ENCODE results near the gene C19orf53. TPM values are rescaled to one million over a fixed set of nuclear protein-coding genes. Genes with fewer than 3 reads are reported as not detected.

C19orf53 gene
- total and polyA plus RNA-seq, 9 of the 15 experiments (the other 6 are each of a cell fraction or from before 2014, with no cell fraction given): 98.5 to 441 (median 164) TPM

GRCh38 chr19:13748169-13748828 is 26.0 kb upstream of the C19orf53 start (continued):
- no peak for TF ChIP-seq ZBTB11 (CRISPR knock-in tag; IDR thresholded peaks at IDR 0.05)
- TF ChIP-seq TCF3 (CRISPR knock-in tag; IDR thresholded peaks at IDR 0.05): no peak
- peak; percentile 32 for TF ChIP-seq ZBTB40 (IDR thresholded peaks at IDR 0.05)
- no peak for TF ChIP-seq ZBTB40 (CRISPR knock-in tag; IDR thresholded peaks at IDR 0.05)
- no peak for TF ChIP-seq FOXJ2 (tag; IDR thresholded peaks at IDR 0.05)
- no peak for TF ChIP-seq GATAD2A (IDR thresholded peaks at IDR 0.05)
- no peak for TF ChIP-seq ZNF24 (IDR thresholded peaks at IDR 0.05)
- no peak for TF ChIP-seq ZNF518B (CRISPR knock-in tag; IDR thresholded peaks at IDR 0.05)

All from K562 (cell line).